ENCODE measurements around the gene TMEM35A.

GRCh38 chrX:101091817-101092216 is 13.1 kb downstream of the TMEM35A start:
- TF ChIP-seq CTCF (IDR thresholded peaks at IDR 0.05): no peak
- no peak for TF ChIP-seq POLR2A (IDR thresholded peaks at IDR 0.05)
